ENCODE data around the gene PEPD. TPM values are rescaled to one million over a fixed set of nuclear protein-coding genes. Genes with fewer than 3 reads are reported as not detected.

Gene PEPD
- total RNA-seq, 1 donor from 2014 or later = 15.0 TPM

DNA sequence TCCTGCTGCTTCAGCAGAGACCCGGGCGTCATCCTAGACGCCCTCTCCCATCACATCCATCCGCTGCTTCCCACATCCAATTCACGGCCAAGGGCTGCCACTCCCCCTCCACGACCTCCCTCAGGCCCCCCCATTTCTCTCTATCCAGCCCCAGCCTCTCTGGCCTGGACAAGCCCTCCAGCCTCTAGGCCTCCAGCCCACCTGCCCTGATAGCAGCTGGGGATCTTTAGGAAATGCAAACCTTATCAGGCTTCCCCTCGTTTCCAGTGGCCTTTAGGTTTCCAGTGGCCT, 51.6 kb downstream of the PEPD start:
- no peaks in the 10 kb centered on the region for H3K4me1 Mint-ChIP-seq (ENCODE audit: low read depth)
- no peak overlapping the region for H3K27ac Mint-ChIP-seq
- no peaks in the 10 kb centered on the region for H3K27me3 Mint-ChIP-seq (ENCODE audit: insufficient read depth)
- no peaks in the 10 kb centered on the region for H3K36me3 Mint-ChIP-seq (ENCODE audit: low read depth)
- H3K9me3 Mint-ChIP-seq = no peaks in the 10 kb centered on the region
- no peak overlapping the region for H3K4me3 Mint-ChIP-seq
- DNase-seq (ENCODE audit: low spot score) = no peak
- intact Hi-C loops (cut with micrococcal nuclease) = no loop called here

DNA sequence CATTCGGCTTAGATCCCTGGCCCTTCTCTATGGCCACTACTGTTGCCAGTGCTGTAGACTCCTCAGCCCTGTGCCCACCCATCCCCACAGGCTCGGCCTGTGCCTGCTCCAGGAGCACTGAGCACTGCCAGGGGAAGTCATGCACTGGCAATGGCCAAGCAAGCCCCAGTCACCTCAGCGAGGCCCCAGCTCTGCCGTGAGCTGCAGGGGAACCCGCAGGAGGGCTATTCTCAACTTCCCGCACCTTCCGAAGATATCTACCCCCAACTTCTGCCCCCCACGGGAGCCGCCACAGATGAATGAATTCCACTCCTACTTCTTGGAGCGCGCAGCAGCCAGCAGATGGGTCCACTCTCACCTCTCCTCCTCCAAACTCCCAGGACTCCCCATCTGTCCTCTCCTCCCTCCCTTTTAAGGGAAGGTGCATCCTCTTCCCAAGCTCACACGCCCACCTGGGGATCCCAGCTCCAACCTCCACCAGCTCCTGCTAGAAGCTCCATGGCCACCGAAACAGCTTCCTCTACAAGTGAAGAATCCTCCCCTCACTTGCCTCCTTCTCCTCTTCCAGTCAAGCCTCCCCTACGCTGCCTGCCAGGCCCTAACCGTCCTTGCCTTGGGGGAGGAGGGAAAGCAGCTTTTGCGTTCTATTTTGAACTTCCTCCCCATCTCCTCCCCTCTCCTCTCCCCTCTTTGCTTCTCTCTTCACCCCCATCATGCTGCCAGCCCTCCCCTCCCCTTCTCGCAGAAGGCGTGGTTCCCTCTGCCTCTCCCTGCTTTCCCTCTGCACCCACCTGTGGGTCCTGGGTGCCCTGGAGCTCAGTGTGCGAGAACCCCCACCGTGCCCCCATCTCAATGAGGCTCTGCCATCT, 52.2 kb downstream of the PEPD start:
- H3K27me3 Mint-ChIP-seq (ENCODE audit: insufficient read depth) = no peaks in the 10 kb centered on the region
- DNase-seq (ENCODE audit: low spot score) = no peak
- H3K4me1 Mint-ChIP-seq (ENCODE audit: low read depth) = no peaks in the 10 kb centered on the region
- H3K36me3 Mint-ChIP-seq (ENCODE audit: low read depth) = no peaks in the 10 kb centered on the region
- intact Hi-C loops (cut with micrococcal nuclease) = no loop called here
- H3K9me3 Mint-ChIP-seq = no peaks in the 10 kb centered on the region
- H3K4me3 Mint-ChIP-seq = no peak overlapping the region
- no peak overlapping the region for H3K27ac Mint-ChIP-seq

DNA sequence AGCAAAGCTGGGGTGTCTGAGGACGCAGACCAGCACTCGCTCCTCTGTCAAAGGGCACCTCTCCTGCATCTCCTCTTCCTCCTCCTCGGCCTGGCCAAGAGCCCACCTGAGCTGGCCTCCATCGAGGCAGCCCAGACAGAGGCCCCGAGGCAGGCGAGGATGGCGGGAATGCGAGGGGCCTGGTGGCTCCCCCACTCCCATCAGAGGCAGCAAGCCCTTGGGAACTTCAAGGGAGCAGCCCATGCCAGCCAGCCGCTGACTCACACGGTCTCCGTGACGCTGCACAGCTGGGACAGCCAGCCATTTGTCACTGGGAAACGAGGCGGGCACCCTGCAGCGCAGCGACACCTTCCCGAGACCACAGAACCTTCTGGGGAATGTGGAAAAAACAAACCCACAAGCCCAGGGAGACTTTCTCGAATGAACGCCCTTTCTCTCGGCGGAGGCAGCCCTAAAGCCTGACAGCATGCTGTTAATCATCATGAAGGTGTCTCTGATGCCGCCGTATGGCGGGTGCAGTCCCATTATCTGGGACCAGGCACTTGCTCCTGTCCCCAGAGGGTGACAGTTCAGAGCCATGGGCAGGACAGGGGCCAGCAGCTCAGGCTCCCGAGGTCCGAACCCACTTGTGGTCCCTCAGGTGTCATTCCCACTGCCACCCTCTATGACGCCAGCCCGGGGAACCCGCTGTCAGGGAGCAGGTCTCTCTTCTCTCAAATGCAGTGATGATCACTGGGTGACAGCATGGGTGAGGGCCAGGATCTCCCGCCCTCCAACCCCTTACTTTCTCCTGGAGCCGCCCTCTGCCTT, 53.0 kb downstream of the PEPD start:
- intact Hi-C loops (cut with micrococcal nuclease) = no loop called here
- Mint-ChIP-seq H3K9me3 (no peaks in the 10 kb centered on the region), H3K27ac (no peak overlapping the region), H3K4me1 (ENCODE audit: low read depth) (no peaks in the 10 kb centered on the region), H3K36me3 (ENCODE audit: low read depth) (no peaks in the 10 kb centered on the region), H3K4me3 (no peak overlapping the region), H3K27me3 (ENCODE audit: insufficient read depth) (no peaks in the 10 kb centered on the region)
- no peak for DNase-seq (ENCODE audit: low spot score)

DNA sequence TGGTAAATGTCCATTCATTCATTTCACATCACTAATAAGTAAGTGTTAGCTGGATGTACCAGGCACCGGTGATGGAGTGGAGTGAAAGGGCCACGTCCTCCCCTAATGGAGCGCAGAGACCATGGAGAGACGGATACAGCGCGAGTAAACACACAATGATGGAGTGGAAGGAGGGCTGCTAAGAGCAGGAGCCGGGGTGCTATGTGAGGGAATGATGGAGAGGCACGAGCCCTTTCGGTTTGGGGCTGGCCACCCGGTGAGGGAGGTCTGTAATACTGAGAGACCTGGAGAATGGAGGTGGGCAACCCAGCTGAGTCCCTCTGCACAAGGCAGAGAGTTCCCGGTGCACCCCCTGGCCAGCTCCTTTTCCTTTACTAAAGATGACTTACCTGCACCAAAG, 53.7 kb downstream of the PEPD start:
- Mint-ChIP-seq H3K36me3 (ENCODE audit: low read depth) (no peaks in the 10 kb centered on the region), H3K9me3 (no peaks in the 10 kb centered on the region), H3K27ac (no peak overlapping the region), H3K4me1 (ENCODE audit: low read depth) (no peaks in the 10 kb centered on the region), H3K4me3 (no peak overlapping the region), H3K27me3 (ENCODE audit: insufficient read depth) (no peaks in the 10 kb centered on the region)
- intact Hi-C loops (cut with micrococcal nuclease) = no loop called here
- DNase-seq (ENCODE audit: low spot score) = no peak

DNA sequence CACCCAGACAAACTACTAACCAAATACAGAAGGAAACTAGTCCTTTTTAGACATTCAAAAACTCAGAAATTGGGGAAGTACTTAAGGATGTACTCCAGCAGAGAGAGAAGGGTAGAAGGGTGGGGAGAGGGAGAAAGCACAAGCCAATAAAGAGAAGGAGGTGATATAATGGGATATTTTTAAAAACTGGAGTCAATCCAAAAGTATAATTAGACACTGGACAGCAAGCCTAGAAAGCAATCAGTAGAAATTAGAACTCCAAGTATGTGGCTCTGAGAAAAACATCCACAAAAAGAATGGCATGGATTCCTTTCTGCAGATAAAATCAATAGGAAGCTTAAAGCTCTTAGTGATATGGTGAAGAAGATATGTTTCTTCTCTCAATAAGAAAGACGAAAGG, 55.8 kb downstream of the PEPD start:
- Mint-ChIP-seq H3K27me3 (ENCODE audit: insufficient read depth) (no peaks in the 10 kb centered on the region), H3K36me3 (ENCODE audit: low read depth) (no peaks in the 10 kb centered on the region), H3K4me1 (ENCODE audit: low read depth) (no peaks in the 10 kb centered on the region), H3K4me3 (no peak overlapping the region), H3K9me3 (no peaks in the 10 kb centered on the region), H3K27ac (no peak overlapping the region)
- DNase-seq (ENCODE audit: low spot score) = no peak
- intact Hi-C loops (cut with micrococcal nuclease) = no loop called here

DNA sequence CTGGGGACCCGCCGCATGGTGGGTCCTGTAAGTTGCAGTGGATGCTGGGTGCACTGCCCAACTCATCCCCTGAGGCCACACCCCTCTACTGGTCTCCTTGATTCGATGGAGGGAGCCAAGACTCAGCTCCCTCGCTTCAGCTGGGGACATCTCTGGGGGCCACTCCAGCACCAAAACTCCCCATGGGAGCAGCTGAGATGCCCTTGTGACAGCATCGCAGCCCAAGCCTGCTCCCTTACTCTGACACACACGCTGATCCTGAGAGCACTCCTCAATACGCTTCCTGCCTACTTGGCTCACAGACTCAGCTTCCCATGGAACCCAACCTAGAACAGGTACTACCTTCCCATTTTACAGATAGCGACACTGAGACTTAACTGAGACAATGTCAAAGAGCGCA, 56.2 kb downstream of the PEPD start:
- intact Hi-C loops (cut with micrococcal nuclease) = no loop called here
- Mint-ChIP-seq H3K27ac (no peak overlapping the region), H3K4me3 (no peak overlapping the region)

DNA sequence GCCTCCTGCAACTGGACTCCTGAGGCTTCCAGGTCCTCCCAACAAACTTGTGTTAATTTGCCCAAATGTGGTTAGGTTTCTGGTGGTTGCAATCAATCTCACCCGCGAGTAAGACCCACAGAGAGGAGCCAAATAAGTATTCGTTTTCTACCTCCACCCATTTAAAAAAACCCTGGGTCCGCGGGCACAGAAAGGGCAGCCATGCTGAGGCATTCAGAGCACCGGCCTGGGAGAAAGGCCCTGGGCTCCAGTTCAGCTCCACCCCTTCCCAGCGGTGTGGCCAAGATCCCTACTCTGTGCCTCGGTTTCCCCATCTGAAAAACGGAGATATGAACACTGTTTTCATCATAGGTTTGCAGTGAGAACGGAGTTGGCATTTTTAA, 56.9 kb downstream of the PEPD start:
- H3K27ac Mint-ChIP-seq = no peak overlapping the region
- H3K4me1 Mint-ChIP-seq (ENCODE audit: low read depth) = no peaks in the 10 kb centered on the region
- H3K4me3 Mint-ChIP-seq = no peak overlapping the region
- intact Hi-C loops (cut with micrococcal nuclease) = no loop called here
- no peaks in the 10 kb centered on the region for H3K36me3 Mint-ChIP-seq (ENCODE audit: low read depth)
- H3K9me3 Mint-ChIP-seq = no peaks in the 10 kb centered on the region
- no peaks in the 10 kb centered on the region for H3K27me3 Mint-ChIP-seq (ENCODE audit: insufficient read depth)
- no peak for DNase-seq (ENCODE audit: low spot score)

More for the DNA sequence above, 56.2 kb downstream of the PEPD start:
- Mint-ChIP-seq H3K27me3 (ENCODE audit: insufficient read depth) (no peaks in the 10 kb centered on the region), H3K9me3 (no peaks in the 10 kb centered on the region), H3K4me1 (ENCODE audit: low read depth) (no peaks in the 10 kb centered on the region), H3K36me3 (ENCODE audit: low read depth) (no peaks in the 10 kb centered on the region)
- no peak for DNase-seq (ENCODE audit: low spot score)

DNA sequence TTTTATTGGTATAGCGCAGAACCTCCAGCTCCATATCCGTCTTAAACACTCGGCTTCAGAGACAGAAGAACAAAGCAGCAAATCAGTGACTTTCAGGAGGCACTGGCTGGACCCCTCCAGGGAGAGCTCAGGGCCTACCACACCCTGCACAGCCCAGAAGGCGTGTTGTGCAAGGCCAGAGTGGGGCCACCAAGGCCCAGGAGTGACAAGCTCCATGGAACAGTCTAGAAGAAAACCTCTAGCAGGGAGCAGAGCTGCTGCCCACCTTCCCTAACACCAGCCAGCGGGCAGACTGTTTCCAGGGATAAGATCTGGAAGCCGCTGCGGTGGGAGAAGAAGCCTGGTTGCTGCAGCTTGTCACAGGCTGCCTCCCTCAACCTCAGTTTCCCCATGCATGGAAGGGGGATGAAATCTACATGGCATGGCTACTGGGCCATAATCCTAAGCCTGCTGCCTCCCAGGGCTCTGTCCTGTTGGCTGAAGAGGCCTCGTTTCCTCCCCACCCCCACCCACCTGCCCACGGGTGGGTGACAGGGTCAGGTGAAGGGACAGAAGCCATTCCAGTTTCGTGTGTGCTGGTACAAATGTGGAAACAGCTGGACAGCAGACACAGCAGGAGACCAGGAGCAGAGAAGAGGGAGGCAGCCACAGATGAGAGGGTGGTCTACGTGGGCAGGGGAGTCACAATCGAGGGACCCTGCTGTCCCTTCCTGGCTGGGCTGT, 57.4 kb downstream of the PEPD start:
- Mint-ChIP-seq H3K4me3 (no peak overlapping the region), H3K27me3 (ENCODE audit: insufficient read depth) (no peaks in the 10 kb centered on the region), H3K27ac (no peak overlapping the region), H3K36me3 (ENCODE audit: low read depth) (no peaks in the 10 kb centered on the region), H3K9me3 (no peaks in the 10 kb centered on the region), H3K4me1 (ENCODE audit: low read depth) (no peaks in the 10 kb centered on the region)
- no peak for DNase-seq (ENCODE audit: low spot score)
- intact Hi-C loops (cut with micrococcal nuclease) = no loop called here

DNA sequence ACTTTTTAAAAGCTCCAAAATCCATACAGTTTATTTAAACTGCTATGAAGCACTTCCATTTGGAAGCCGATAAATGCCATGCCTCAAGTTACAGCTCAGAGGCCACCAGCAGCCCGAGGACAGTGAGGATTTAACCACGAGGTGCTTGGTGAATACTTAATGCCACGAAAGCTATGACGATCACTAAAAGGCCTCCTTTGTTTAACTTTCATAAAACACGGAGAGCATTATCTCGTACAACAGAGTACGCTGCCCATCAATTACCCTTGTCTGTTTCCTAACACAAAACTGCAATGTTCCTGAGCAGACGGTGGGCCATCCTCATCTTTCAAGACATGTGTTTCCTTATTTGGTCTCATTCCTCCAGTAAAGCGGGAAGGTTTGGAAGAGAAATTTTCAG, 58.4 kb downstream of the PEPD start:
- H3K36me3 Mint-ChIP-seq (ENCODE audit: low read depth) = no peaks in the 10 kb centered on the region
- H3K4me3 Mint-ChIP-seq = no peak overlapping the region
- no peak for DNase-seq (ENCODE audit: low spot score)
- H3K9me3 Mint-ChIP-seq = no peaks in the 10 kb centered on the region
- H3K27ac Mint-ChIP-seq = no peak overlapping the region
- intact Hi-C loops (cut with micrococcal nuclease) = no loop called here
- H3K27me3 Mint-ChIP-seq (ENCODE audit: insufficient read depth) = no peaks in the 10 kb centered on the region
- H3K4me1 Mint-ChIP-seq (ENCODE audit: low read depth) = no peaks in the 10 kb centered on the region

DNA sequence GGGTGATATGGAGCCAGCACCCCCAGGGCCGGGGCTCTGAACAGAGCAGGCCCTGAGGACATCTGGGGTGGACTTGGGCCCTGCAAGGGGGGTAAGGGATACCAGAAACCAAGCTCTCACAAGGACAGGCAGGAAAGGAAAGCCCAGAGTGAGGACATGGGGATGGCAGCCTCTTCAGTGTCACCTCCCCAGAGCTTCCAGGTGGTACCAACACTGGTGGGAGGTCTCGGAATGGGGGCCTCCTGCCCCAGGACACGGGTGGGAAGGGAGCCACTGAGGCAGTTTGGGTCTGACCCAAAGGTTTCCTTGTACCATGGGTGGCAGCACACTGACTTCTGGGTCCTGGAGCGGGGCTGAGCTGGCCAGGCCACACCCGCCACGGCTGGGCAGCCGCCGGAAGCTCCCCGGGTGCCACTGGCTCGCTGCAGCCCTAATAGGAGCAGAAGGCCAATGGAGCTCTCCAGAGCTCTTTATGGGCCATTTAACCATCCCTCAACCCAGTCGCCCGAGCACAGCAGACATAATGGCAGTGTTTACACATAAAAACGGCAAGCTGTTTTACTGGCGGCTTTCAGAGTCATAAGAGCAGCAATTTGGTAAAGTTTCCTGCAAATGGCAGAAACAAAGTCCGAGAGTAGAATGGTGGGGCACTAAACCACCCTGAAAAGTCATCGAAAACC, 59.3 kb downstream of the PEPD start:
- intact Hi-C loops (cut with micrococcal nuclease) = no loop called here
- no peak for DNase-seq (ENCODE audit: low spot score)
- Mint-ChIP-seq H3K4me1 (ENCODE audit: low read depth) (no peaks in the 10 kb centered on the region), H3K4me3 (no peak overlapping the region), H3K36me3 (ENCODE audit: low read depth) (no peaks in the 10 kb centered on the region), H3K27ac (no peak overlapping the region), H3K27me3 (ENCODE audit: insufficient read depth) (no peaks in the 10 kb centered on the region), H3K9me3 (no peaks in the 10 kb centered on the region)

DNA sequence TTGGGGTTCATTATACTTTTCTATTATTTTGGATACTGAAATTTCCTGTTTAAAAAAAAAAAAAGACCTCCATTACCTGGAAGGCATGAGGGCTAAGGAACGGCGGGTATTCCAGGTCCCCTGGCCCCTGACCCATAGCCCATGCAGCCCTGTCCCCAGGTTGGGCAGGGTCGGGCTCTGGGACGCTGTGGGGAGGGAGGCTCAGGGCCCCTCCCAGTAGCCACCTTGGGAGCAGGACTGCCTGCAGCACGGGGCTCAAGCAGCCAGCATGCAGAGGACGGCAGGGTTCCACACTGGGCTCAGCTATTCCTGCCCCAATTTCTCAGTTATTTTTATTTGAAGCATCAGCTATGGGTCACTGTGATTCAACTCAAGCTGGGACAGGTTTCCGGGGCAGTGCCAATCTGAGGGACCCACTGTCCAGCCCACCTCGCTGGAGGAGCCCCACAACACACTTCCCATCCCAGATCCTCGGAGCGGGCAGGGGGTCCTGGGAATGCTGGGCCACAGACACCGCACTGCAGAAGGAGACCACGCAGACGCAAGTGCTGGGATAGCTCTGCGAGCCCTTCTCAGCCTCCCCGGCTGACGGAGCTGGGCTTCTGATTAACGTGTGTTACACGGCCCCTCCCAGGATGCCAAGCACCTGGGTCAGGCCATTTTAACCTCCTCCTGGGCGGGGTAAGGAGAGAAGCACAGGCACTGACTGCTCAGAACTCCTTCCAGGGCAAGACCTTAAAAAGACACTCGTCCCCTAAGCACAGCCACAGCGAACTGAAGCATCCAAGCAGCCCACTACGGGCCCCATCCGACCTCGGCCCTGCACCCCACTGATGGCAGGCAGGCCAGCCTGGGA, 60.1 kb downstream of the PEPD start:
- Mint-ChIP-seq H3K4me3 (no peak overlapping the region), H3K4me1 (ENCODE audit: low read depth) (no peaks in the 10 kb centered on the region), H3K36me3 (ENCODE audit: low read depth) (no peaks in the 10 kb centered on the region), H3K27ac (no peak overlapping the region), H3K9me3 (no peaks in the 10 kb centered on the region), H3K27me3 (ENCODE audit: insufficient read depth) (no peaks in the 10 kb centered on the region)
- DNase-seq (ENCODE audit: low spot score) = no peak
- intact Hi-C loops (cut with micrococcal nuclease) = no loop called here

DNA sequence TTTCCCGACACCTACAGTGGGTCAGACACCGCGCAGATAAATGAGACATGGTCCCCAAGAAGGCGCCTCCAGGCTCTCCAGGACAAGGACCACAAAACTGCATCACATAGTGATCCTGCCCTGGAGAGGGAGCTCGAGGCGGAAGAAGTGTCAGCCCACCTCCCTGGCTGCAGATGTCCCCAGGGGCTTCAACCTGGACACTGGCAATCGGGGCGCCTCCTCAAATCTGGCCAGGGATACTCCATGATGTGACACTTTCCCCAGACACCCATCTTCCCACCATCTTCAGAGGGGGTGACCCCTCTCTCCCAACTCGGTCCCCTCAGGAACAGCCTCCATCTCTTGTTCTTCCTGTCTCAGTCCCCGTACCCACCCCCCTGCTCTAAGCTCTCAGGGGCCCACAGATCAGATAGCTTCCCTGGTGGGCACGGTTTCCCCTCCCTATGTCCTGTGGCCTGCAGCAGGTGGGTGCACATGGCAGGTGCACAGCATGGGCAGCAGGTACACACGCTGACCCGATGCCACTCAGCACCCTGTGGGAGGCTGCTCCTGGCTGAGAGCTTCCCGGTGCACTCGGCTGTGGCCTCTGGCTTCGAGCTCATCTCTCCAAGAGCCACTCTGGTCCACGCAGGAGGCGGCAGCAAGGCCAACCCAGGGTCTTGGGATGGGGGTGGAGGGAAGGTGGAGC, 61.2 kb downstream of the PEPD start:
- H3K36me3 Mint-ChIP-seq (ENCODE audit: low read depth) = no peaks in the 10 kb centered on the region
- no peaks in the 10 kb centered on the region for H3K27me3 Mint-ChIP-seq (ENCODE audit: insufficient read depth)
- H3K4me1 Mint-ChIP-seq (ENCODE audit: low read depth) = no peaks in the 10 kb centered on the region
- H3K4me3 Mint-ChIP-seq = no peak overlapping the region
- no peaks in the 10 kb centered on the region for H3K9me3 Mint-ChIP-seq
- H3K27ac Mint-ChIP-seq = no peak overlapping the region
- DNase-seq (ENCODE audit: low spot score) = no peak
- intact Hi-C loops (cut with micrococcal nuclease) = no loop called here
